Stimulated activated memory B cell treated with anti-CD40 and anti-IgM and Interleukin-4, amounts not matched to agents 10 μg/mL and 1 μg/mL and 100 μg/mL, for 72 hours (primary cell): Measurements from ENCODE around the gene UGT1A7.
"Not testable (repeated sequence)": the region's sequence is repeated elsewhere in the genome, so short reads cannot be mapped to it uniquely, and the experiment has no call there.

ENCODE experiments used
- ATAC-seq: fragments of 150-1000 bp; cut with Tn5 transposase; 2 replicates; pipeline ENCODE4 v1.10.0; 2021
- H3K27ac Mint-ChIP-seq: one replicate; pipeline ENCODE4 v1.8.0; 2022; ENCODE audit warnings: mild to moderate bottlenecking, mixed read lengths
- H3K27me3 Mint-ChIP-seq: one replicate; pipeline ENCODE4 v1.8.0; 2022; ENCODE audit warnings: mixed read lengths
- H3K36me3 Mint-ChIP-seq: one replicate; pipeline ENCODE4 v1.8.0; 2022; ENCODE audit warnings: mixed read lengths
- H3K4me1 Mint-ChIP-seq: one replicate; pipeline ENCODE4 v1.8.0; 2022; ENCODE audit warnings: mixed read lengths
- H3K4me3 Mint-ChIP-seq: one replicate; pipeline ENCODE4 v1.8.0; 2022; ENCODE audit warnings: mild to moderate bottlenecking, moderate library complexity, mixed read lengths
- H3K9me3 Mint-ChIP-seq: one replicate; pipeline ENCODE4 v1.8.0; 2022; ENCODE audit warnings: mixed read lengths

Gene UGT1A7

GRCh38 chr2:233692648-233693047 is 10.9 kb downstream of the UGT1A7 start, which contains the start of gene UGT1A6:
UGT1A6 (plus strand) TSS chr2:233692890; CDS start chr2:233693005, 115 bp downstream.
- Mint-ChIP-seq H3K27ac (no peak within 1 kb of the TSS), H3K27me3 (peaks cover 8% of the 10 kb centered on the region), H3K4me3 (no peak within 1 kb of the TSS), H3K36me3 (no peaks in the 10 kb centered on the region), H3K4me1 (peaks cover 12% of the 10 kb centered on the region), H3K9me3 (no peaks in the 10 kb centered on the region)
- ATAC-seq, result no peak

GRCh38 chr2:233693963-233694362 is 12.3 kb downstream of the UGT1A7 start:
- ATAC-seq, result no peak
- H3K4me1 Mint-ChIP-seq, result peaks cover 11% of the 10 kb centered on the region
- H3K36me3 Mint-ChIP-seq, result no peaks in the 10 kb centered on the region
- peaks cover 12% of the 10 kb centered on the region for H3K27me3 Mint-ChIP-seq
- H3K4me3 Mint-ChIP-seq, result no peak overlapping the region
- H3K9me3 Mint-ChIP-seq, result no peaks in the 10 kb centered on the region
- H3K27ac Mint-ChIP-seq, result no peak overlapping the region

- ATAC-seq, result no peak
- Mint-ChIP-seq H3K36me3 (no peaks in the 10 kb centered on the region), H3K27ac (no peak overlapping the region), H3K27me3 (peaks cover 25% of the 10 kb centered on the region), H3K4me3 (no peak overlapping the region), H3K4me1 (peaks cover 6% of the 10 kb centered on the region), H3K9me3 (peaks cover 3% of the 10 kb centered on the region)
Measured at GRCh38 chr2:233698740-233699139, 17.0 kb downstream of the UGT1A7 start.

GRCh38 chr2:233699424-233700027 is 17.8 kb downstream of the UGT1A7 start:
- ATAC-seq, result no peak
- Mint-ChIP-seq H3K4me3 (no peak overlapping the region), H3K27ac (no peak overlapping the region), H3K36me3 (peaks cover 6% of the 10 kb centered on the region), H3K4me1 (peaks cover 6% of the 10 kb centered on the region), H3K27me3 (peaks cover 32% of the 10 kb centered on the region), H3K9me3 (peaks cover 6% of the 10 kb centered on the region)

GRCh38 chr2:233700028-233700635 is 18.4 kb downstream of the UGT1A7 start:
- H3K27me3 Mint-ChIP-seq, result peaks cover 32% of the 10 kb centered on the region
- no peak overlapping the region for H3K27ac Mint-ChIP-seq
- ATAC-seq, result no peak
- peaks cover 6% of the 10 kb centered on the region for H3K9me3 Mint-ChIP-seq
- peaks cover 6% of the 10 kb centered on the region for H3K36me3 Mint-ChIP-seq
- no peak overlapping the region for H3K4me3 Mint-ChIP-seq
- H3K4me1 Mint-ChIP-seq, result peaks cover 6% of the 10 kb centered on the region

- H3K27me3 Mint-ChIP-seq, result peaks cover 32% of the 10 kb centered on the region
- H3K36me3 Mint-ChIP-seq, H3K9me3 Mint-ChIP-seq, H3K4me1 Mint-ChIP-seq, ATAC-seq, H3K27ac Mint-ChIP-seq, H3K4me3 Mint-ChIP-seq: not testable (repeated sequence)
Measured at GRCh38 chr2:233700842-233701241, 19.1 kb downstream of the UGT1A7 start.

GRCh38 chr2:233702238-233702637 is 20.5 kb downstream of the UGT1A7 start:
- Mint-ChIP-seq H3K4me3 (no peak overlapping the region), H3K4me1 (no peaks in the 10 kb centered on the region), H3K27me3 (peaks cover 31% of the 10 kb centered on the region), H3K9me3 (peaks cover 6% of the 10 kb centered on the region), H3K27ac (no peak overlapping the region), H3K36me3 (peaks cover 6% of the 10 kb centered on the region)
- ATAC-seq, result no peak

GRCh38 chr2:233705911-233706506 is 24.3 kb downstream of the UGT1A7 start:
- H3K36me3 Mint-ChIP-seq, result peaks cover 6% of the 10 kb centered on the region
- H3K4me1 Mint-ChIP-seq, result no peaks in the 10 kb centered on the region
- peaks cover 42% of the 10 kb centered on the region for H3K27me3 Mint-ChIP-seq
- ATAC-seq, result no peak
- H3K27ac Mint-ChIP-seq, result no peak overlapping the region
- peaks cover 6% of the 10 kb centered on the region for H3K9me3 Mint-ChIP-seq
- H3K4me3 Mint-ChIP-seq, result no peak overlapping the region

- Mint-ChIP-seq H3K36me3 (peaks cover 6% of the 10 kb centered on the region), H3K4me1 (peaks cover 7% of the 10 kb centered on the region), H3K9me3 (peaks cover 6% of the 10 kb centered on the region), H3K27me3 (peaks cover 49% of the 10 kb centered on the region), H3K27ac (no peak overlapping the region), H3K4me3 (no peak overlapping the region)
- ATAC-seq, result no peak
Measured at GRCh38 chr2:233706720-233707119, 25.0 kb downstream of the UGT1A7 start.

GRCh38 chr2:233707940-233708644 is 26.4 kb downstream of the UGT1A7 start:
- Mint-ChIP-seq H3K27me3 (peaks cover 48% of the 10 kb centered on the region), H3K9me3 (peaks cover 6% of the 10 kb centered on the region), H3K27ac (no peak overlapping the region), H3K4me3 (no peak overlapping the region), H3K4me1 (peaks cover 8% of the 10 kb centered on the region), H3K36me3 (peaks cover 6% of the 10 kb centered on the region)
- ATAC-seq, result no peak

- H3K27ac Mint-ChIP-seq, result no peak overlapping the region
- H3K27me3 Mint-ChIP-seq, result peaks cover 40% of the 10 kb centered on the region
Measured at GRCh38 chr2:233708942-233709341, 27.2 kb downstream of the UGT1A7 start.

GRCh38 chr2:233711312-233712008 is 29.8 kb downstream of the UGT1A7 start:
- Mint-ChIP-seq H3K36me3 (no peaks in the 10 kb centered on the region), H3K27ac (peak overlapping the region; percentile 12), H3K27me3 (peaks cover 39% of the 10 kb centered on the region), H3K9me3 (no peaks in the 10 kb centered on the region), H3K4me1 (peaks cover 8% of the 10 kb centered on the region), H3K4me3 (no peak overlapping the region)
- ATAC-seq, result peak; percentile 75

More at GRCh38 chr2:233708942-233709341, 27.2 kb downstream of the UGT1A7 start:
- peaks cover 8% of the 10 kb centered on the region for H3K4me1 Mint-ChIP-seq
- ATAC-seq, result no peak
- peaks cover 4% of the 10 kb centered on the region for H3K36me3 Mint-ChIP-seq
- no peak overlapping the region for H3K4me3 Mint-ChIP-seq
- H3K9me3 Mint-ChIP-seq, result peaks cover 3% of the 10 kb centered on the region

GRCh38 chr2:233712611-233713261 is 31.0 kb downstream of the UGT1A7 start, which contains the start of gene UGT1A5:
UGT1A5 (plus strand) TSS chr2:233712907; CDS start chr2:233712992, 85 bp downstream.
- Mint-ChIP-seq H3K4me3 (no peak within 1 kb of the TSS), H3K27me3 (peaks cover 35% of the 10 kb centered on the region), H3K27ac (no peak within 1 kb of the TSS), H3K36me3 (no peaks in the 10 kb centered on the region), H3K4me1 (peaks cover 8% of the 10 kb centered on the region), H3K9me3 (no peaks in the 10 kb centered on the region)
- ATAC-seq, result no peak

- H3K4me3 Mint-ChIP-seq, result no peak overlapping the region
Measured at GRCh38 chr2:233713262-233713615, 31.5 kb downstream of the UGT1A7 start.

More at GRCh38 chr2:233713262-233713615, 31.5 kb downstream of the UGT1A7 start:
- ATAC-seq, result no peak
- Mint-ChIP-seq H3K9me3 (no peaks in the 10 kb centered on the region), H3K27ac (no peak overlapping the region), H3K4me1 (peaks cover 8% of the 10 kb centered on the region), H3K27me3 (peaks cover 34% of the 10 kb centered on the region), H3K36me3 (no peaks in the 10 kb centered on the region)
